ENCODE data around the gene FERMT3. TPM values are rescaled to one million over a fixed set of nuclear protein-coding genes. Genes with fewer than 3 reads are reported as not detected.

The FERMT3 gene
- total RNA-seq, 2 donors from 2014 or later, result 142 to 193 TPM

DNA sequence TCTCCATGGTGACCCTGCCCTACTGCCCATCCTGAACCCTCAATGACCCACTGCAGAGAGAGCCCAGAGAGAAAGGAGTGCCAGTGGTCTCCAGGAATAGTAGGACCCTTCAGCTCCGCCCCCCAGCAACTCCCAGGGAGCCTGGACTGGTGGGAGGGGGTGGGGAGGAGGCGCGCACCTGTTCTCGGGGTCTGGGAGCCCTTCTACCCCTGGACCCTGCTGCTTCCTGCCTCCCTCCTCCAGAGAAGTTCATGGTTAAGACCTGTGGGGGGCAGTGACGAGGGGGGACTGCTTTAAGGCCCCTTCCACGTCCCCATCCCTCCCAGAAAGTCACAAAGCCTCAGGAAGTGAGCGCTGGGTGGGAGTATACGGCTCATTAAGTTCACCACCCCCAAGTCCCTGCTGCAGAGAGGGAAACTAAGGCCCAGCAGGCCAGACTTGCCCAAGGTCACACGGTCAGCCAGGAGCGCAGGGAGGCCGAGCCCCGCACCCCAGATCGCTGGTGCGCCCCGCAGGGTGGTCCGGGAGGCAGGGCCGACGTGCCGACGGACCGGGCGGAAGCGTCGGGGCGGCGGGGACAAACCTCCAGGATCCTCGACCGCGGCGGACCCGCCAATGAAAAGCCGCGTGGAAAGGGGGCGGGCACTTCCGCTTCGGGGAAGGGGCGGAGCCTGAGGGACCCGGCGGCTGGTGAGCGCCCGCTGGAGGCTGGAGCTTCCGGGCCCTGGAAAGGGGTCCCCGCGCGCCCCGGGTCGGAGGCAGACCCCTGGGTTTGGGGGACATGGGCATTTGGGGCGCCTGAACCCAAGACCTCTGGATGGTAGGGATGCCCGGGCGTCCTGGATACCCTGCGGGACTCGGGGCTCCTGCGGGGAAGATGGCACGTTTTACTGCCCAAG is 19.3 kb downstream of the FERMT3 start, which contains the start of the genes NUDT22 and TRPT1:
NUDT22 (plus strand) TSS at position 667 of the 899 bp plus-strand sequence. CDS start 379 bp downstream, outside the sequence.
TRPT1 (minus strand) TSS at position 579 of the 899 bp plus-strand sequence; CDS start at position 253, 326 bp downstream.
- peaks cover 0 to 8% of the 10 kb centered on the region in 2 donors for H3K36me3 Mint-ChIP-seq
- ATAC-seq (peak; percentile 72 to 75), DNase-seq (ENCODE audit: low spot score in 2 of 2) (peak; percentile 91 to 98)
- H3K27ac Mint-ChIP-seq, result peak within 1 kb of the TSS; percentile 74 to 92
- H3K9me3 Mint-ChIP-seq, result no peaks in the 10 kb centered on the region

DNA sequence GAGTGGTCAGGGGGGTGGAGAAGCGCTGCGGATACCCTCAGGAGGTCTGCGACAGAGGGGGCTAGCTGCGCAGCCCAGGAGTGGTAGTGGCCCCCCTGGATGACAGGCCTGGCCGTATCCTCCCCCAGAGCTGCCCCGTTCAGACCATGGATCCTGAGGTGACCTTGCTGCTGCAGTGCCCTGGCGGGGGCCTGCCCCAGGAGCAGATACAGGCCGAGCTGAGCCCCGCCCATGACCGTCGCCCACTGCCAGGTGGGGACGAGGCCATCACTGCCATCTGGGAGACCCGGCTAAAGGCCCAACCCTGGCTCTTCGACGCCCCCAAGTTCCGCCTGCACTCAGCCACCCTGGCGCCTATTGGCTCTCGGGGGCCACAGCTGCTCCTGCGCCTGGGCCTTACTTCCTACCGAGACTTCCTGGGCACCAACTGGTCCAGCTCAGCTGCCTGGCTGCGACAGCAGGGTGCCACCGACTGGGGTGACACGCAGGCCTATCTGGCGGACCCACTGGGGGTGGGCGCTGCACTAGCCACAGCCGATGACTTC is 20.1 kb downstream of the FERMT3 start:
- Mint-ChIP-seq H3K9me3 (no peaks in the 10 kb centered on the region), H3K36me3 (peaks cover 0 to 8% of the 10 kb centered on the region in 2 donors), H3K27ac (peak overlapping the region; percentile 74 to 92)
- DNase-seq (ENCODE audit: low spot score in 2 of 2) (peak; percentile 66 to 88), ATAC-seq (peak; percentile 68 to 70)

DNA sequence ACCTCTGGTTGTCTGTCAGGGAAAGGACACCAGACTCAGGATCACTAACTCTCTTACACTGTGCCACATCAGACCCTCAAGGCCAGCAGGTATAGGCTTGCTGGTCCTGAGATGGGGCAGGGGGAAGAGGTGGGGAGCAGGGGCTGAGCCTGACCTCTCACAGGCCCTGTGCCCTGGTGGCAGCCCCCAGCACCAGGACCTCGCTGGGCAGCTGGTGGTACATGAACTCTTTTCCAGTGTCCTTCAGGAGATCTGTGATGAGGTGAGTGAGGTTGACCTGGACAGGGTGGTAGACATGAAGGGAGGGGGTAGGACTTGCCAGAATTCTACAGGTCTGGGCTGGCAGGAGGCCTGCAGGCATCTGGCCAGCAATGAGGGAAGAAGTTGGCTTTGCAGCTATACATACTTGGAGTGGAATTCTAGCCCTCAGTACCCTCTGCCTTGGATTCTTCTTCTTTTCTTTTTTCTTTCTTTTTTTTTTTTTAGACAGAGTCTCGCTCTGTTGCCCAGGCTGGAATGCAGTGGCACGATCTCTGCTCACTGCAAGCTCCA is 21.0 kb downstream of the FERMT3 start:
- peak overlapping the region; percentile 92 to 95 for H3K27ac Mint-ChIP-seq
- H3K36me3 Mint-ChIP-seq, result peaks cover 0 to 8% of the 10 kb centered on the region in 2 donors
- no peaks in the 10 kb centered on the region for H3K9me3 Mint-ChIP-seq
- DNase-seq (ENCODE audit: low spot score in 2 of 2), result no peak
- no peak for ATAC-seq

DNA sequence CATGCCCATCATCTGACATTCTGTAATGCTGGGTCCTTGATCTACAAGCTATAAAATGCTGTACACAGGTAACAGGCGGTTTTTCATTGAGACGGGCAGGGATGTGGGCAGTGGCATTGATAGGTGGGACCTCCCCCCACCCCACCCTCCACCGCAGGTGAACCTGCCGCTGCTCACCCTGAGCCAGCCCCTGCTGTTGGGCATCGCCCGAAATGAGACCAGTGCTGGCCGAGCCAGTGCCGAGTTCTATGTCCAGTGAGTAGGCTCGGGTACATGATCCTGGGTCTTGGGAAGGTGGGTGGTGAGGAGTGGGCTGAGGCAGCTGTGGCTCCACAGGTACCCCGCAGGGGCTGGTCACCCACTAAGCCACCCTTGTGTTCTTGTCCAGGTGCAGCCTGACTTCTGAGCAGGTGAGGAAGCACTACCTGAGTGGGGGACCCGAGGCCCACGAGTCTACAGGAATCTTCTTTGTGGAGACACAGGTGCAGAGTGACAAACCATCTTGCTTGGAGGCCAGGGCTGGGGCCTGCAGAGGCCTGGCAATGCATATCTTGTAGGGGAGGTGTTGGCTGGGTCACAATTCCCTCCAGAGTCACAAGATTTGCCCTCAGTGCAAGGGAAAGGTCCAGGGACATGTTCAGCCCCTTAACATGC is 22.7 kb downstream of the FERMT3 start:
- DNase-seq (ENCODE audit: low spot score in 2 of 2) (no peak), ATAC-seq (no peak)
- Mint-ChIP-seq H3K36me3 (peaks cover 0 to 8% of the 10 kb centered on the region in 2 donors), H3K27ac (peak overlapping the region; percentile 81 to 92), H3K9me3 (no peaks in the 10 kb centered on the region)

DNA sequence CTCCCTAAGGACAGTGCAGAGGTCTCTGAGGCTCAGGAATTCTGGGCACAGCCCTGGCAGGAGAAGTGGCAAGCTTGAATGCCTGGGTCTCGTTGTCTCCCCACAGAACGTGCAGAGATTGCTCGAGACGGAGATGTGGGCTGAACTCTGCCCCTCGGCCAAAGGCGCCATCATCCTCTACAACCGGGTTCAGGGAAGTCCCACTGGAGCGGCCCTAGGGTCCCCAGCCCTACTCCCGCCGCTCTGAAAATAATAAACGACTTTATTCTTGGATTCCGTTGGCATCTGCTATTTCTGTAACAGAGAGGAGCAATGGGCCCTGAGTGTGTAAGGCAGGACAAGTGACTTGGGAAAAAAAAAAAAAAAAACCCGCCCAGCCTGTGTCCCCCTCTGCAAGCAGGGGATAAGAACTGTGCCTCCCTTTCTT is 23.2 kb downstream of the FERMT3 start:
- H3K36me3 Mint-ChIP-seq, result peaks cover 0 to 8% of the 10 kb centered on the region in 2 donors
- DNase-seq (ENCODE audit: low spot score in 2 of 2) (no peak), ATAC-seq (no peak)
- peak overlapping the region; percentile 81 to 92 for H3K27ac Mint-ChIP-seq
- H3K9me3 Mint-ChIP-seq, result no peaks in the 10 kb centered on the region

DNA sequence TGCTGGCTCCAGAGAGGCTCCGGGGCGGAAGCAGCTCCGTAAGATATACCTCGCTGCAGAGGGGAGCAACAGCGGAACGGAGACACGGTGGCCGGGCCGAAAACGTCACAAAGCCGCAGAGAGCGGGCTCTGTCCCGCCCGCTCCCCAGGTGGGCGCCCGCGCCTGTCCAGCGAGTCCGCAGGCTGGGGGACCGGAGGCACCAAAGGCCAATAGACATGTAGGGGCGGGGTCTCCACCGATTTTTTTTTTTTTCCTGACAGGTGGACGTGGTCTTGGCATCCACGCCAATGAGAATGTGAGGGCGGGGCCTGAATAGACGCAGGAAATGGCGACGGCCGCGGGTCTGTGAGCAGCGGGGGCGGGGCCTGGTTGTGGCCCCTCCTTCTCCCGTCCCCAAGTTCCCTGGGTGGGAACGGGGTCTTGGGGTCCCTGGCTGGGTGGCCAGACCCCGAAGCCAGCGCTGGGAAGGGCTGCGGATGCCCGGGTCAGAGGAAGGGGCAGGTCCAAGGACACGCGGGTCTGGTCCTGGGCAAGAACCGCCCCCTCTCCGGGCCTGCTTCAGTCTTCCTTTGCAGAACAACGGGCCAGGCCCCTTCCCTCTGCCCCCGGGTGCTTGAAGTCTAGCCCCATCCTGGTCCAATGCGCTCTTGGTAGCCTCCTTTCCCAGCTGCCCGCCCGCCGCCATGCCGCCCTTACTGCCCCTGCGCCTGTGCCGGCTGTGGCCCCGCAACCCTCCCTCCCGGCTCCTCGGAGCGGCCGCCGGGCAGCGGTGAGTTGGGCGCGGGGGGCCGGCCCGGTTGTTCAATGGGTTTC is 23.9 kb downstream of the FERMT3 start, which contains the start of gene DNAJC4:
DNAJC4 (plus strand) TSS at position 378 of the 814 bp plus-strand sequence; CDS start at position 685, 307 bp downstream.
- ATAC-seq (peak; percentile 51 to 54), DNase-seq (ENCODE audit: low spot score in 2 of 2) (peak; percentile 90 to 92)
- no peaks in the 10 kb centered on the region for H3K9me3 Mint-ChIP-seq
- peak within 1 kb of the TSS; percentile 89 to 92 for H3K27ac Mint-ChIP-seq
- H3K36me3 Mint-ChIP-seq, result peaks cover 0 to 8% of the 10 kb centered on the region in 2 donors

DNA sequence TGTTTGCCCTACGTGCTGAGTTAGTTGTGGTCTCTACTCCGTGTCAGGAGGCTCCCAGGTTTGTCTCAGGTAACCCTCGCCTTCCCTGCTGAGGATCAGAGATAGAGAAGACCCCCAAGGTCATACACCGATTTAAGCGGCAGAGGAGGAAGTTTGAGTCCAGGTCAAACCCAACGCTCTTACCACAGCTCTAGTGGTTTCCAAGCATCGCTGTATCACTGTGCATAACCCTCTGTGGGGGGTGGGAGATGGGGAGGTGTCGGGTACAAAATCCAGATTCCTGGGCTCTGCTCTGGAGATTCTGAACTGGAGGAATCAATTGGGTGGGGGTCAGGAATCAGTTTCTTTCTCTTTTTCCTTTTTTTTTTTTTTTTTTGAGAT is 24.5 kb downstream of the FERMT3 start:
- Mint-ChIP-seq H3K27ac (peak overlapping the region; percentile 89 to 92), H3K9me3 (no peaks in the 10 kb centered on the region), H3K36me3 (peaks cover 0 to 8% of the 10 kb centered on the region in 2 donors)
- ATAC-seq (no peak), DNase-seq (ENCODE audit: low spot score in 2 of 2) (no peak)

DNA sequence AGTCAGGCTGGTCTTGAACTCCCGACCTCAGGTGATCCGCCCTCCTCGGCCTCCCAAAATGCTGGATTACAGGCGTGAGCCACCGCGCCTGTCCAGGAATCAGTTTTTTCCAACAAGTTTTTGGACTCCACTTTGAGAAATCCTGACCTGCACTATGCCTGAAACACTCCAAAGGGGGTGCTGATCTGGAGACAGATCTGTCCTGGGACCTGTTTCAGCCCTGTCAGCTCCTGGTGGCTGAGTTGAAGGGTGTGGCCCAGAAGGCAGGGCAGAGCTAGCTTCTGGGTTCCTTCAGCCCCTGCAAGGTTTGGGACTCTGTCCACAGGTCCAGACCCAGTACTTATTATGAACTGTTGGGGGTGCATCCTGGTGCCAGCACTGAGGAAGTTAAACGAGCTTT is 25.0 kb downstream of the FERMT3 start:
- no peak for ATAC-seq
- DNase-seq (ENCODE audit: low spot score in 2 of 2), result no peak
- peaks cover 0 to 8% of the 10 kb centered on the region in 2 donors for H3K36me3 Mint-ChIP-seq
- no peak overlapping the region for H3K27ac Mint-ChIP-seq
- H3K9me3 Mint-ChIP-seq, result no peaks in the 10 kb centered on the region

DNA sequence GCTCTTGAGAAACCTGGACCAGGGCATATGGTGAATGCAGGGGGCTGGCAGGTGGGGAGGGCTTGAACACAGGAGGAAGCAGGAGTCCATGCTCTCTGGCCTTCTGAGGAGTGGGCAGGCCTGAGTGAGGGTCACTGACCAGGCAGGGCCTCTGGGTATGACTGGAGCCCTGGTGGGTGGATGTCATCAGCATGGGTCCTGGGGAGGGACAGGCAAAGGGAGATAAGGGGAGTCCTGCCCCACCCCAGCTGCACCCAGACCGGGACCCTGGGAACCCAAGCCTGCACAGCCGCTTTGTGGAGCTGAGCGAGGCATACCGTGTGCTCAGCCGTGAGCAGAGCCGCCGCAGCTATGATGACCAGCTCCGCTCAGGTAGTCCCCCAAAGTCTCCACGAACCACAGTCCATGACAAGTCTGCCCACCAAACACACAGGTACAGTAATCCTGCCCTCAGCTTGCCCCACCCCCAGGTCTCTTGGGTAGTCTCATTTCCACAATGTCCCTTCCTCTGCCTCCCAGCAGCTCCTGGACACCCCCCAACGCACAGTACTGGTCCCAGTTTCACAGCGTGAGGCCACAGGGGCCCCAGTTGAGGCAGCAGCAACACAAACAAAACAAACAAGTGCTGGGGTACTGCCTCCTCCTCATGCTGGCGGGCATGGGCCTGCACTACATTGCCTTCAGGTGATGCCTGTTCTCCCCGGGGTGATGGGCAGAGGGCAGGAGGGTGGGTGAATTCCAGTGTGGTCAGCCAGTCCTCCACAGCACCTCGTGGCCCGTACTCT is 25.9 kb downstream of the FERMT3 start:
- no peak overlapping the region for H3K27ac Mint-ChIP-seq

DNA sequence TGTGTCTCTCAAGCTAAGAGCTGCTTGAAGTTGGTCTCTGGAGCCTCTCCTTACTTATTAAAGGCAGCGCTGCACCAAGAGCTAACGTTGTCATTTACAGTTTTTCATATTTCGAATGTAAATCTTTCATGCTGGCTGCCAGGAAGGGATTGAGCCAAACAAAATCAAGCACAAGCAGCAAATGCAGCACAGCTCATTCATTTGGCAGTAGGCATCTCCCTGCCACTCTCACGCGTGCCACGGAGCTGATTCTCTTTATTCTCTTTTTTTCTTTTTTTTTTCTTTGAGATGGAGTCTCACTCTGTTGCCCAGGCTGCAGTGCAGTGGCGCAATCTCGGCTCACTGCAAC is 26.4 kb downstream of the FERMT3 start:
- no peaks in the 10 kb centered on the region for H3K9me3 Mint-ChIP-seq
- ATAC-seq, result no peak
- DNase-seq (ENCODE audit: low spot score in 2 of 2), result no peak
- H3K27ac Mint-ChIP-seq, result peak overlapping the region in 1 of 2 donors; percentile 27
- H3K36me3 Mint-ChIP-seq, result no peaks in the 10 kb centered on the region

More for the DNA sequence above, 25.9 kb downstream of the FERMT3 start:
- H3K9me3 Mint-ChIP-seq, result no peaks in the 10 kb centered on the region
- DNase-seq (ENCODE audit: low spot score in 2 of 2) (no peak), ATAC-seq (no peak)
- H3K36me3 Mint-ChIP-seq, result peaks cover 0 to 2% of the 10 kb centered on the region in 2 donors

DNA sequence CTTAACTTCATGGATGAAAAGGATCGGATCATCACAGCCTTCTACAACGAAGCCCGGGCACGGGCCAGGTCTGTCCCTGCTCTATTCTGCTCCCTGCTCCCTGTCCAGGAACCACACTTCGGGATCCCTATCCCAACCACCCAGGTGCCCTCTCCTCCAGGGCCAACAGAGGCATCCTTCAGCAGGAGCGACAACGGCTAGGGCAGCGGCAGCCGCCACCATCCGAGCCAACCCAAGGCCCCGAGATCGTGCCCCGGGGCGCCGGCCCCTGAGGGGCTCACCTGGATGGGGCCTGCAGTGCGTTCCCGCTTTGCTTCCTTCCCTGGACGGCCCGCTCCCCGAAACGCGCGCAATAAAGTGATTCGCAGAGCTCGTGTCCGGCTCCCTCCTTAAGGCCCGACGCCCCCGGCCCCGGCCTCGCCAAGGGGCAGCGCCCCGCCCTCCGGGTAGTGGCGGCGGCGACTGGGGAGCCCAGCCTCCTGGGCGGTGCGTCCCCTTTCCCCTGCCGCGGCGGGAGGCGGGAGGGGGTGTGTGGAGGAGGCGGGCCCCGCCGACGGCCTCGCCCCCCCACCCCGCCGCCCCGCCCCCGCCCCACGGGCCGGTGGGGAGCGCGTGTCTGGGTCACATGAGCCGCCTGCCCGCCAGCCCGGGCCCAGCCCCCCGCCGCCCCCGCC is 27.5 kb downstream of the FERMT3 start, which contains the start of gene VEGFB:
VEGFB (plus strand) TSS at position 672 of the 674 bp plus-strand sequence. CDS start 250 bp downstream, outside the sequence.
- Mint-ChIP-seq H3K36me3 (no peaks in the 10 kb centered on the region), H3K27ac (peak within 1 kb of the TSS; percentile 59 to 65), H3K9me3 (no peaks in the 10 kb centered on the region)
- peak in 1 of 2 donors; percentile 73 for DNase-seq (ENCODE audit: low spot score in 2 of 2)
- ATAC-seq, result peak; percentile 48 to 75

DNA sequence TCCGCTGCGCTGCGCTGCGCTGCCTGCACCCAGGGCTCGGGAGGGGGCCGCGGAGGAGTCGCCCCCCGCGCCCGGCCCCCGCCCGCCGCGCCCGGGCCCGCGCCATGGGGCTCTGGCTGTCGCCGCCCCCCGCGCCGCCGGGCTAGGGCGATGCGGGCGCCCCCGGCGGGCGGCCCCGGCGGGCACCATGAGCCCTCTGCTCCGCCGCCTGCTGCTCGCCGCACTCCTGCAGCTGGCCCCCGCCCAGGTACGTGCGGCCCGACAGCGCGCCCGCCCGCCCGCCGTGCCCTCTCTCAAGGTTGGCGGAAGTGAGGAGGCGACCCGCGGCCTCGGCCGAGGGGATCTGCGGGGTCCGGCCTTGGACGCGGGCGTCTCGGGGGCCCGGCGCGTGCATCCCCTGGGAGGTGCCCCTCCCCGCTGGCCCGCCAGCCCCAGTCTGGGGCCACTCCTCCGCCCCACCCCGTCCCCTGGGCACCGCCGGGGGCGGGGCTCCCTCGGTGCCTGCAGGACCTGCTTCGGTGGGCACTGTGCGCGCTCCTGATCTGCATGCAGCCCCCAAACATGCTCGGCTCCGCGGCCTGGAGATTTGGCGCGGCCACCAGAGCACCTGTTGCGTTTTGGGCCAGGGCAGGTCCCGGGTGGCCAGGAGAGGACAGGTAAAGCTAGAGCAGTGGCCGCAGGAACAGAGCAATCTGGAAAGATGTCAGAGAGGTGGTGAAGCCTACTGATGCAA is 28.3 kb downstream of the FERMT3 start:
- peak overlapping the region; percentile 59 to 60 for H3K27ac Mint-ChIP-seq

DNA sequence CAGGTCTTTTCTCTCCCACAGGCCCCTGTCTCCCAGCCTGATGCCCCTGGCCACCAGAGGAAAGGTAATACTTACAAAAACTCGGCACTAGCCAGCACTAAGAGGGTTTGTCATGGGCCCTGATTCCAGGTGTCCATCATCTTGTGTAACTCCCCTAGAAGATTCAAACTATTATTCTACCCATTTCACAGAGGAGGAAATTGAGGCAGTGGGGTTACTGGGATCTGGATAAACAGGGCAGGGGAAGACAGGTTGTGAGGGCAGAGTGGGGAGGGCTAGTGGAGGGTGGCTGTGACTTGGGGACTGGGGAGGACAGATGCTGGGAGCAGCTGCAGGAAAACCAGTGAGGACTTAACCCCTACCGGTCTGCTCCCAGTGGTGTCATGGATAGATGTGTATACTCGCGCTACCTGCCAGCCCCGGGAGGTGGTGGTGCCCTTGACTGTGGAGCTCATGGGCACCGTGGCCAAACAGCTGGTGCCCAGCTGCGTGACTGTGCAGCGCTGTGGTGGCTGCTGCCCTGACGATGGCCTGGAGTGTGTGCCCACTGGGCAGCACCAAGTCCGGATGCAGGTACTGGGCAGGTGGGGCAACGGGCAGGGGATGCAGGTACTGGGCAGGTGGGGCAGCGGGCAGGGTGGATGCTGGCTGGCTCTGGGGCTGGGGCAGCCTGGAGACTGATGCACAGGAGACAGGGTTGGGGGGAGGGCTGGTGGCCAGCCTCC is 29.1 kb downstream of the FERMT3 start:
- no peak for ATAC-seq
- peaks cover 0 to 5% of the 10 kb centered on the region in 2 donors for H3K36me3 Mint-ChIP-seq
- peak overlapping the region; percentile 59 to 65 for H3K27ac Mint-ChIP-seq
- DNase-seq (ENCODE audit: low spot score in 2 of 2), result no peak
- H3K9me3 Mint-ChIP-seq, result no peaks in the 10 kb centered on the region

More for the DNA sequence above, 28.3 kb downstream of the FERMT3 start:
- no peaks in the 10 kb centered on the region for H3K9me3 Mint-ChIP-seq
- DNase-seq (ENCODE audit: low spot score in 2 of 2), result peak in 1 of 2 donors; percentile 63
- ATAC-seq, result peak; percentile 41 to 61
- no peaks in the 10 kb centered on the region for H3K36me3 Mint-ChIP-seq

Measured in activated naive CD4-positive, alpha-beta T cell treated with anti-CD3 and anti-CD28 coated beads, Interleukin-2, amount 50 U/mL, for 72 hours (primary cell).